Medulla oblongata (tissue), 1 donor: ENCODE results near the gene DSE.
"Not testable (repeated sequence)": the region's sequence is repeated elsewhere in the genome, so short reads cannot be mapped to it uniquely, and the experiment has no call there.

Experiments
- DNase-seq: peaks from one replicate; pipeline ENCODE4 v3.0.0-alpha.2; 2015; ENCODE audit errors: extremely low spot score

The DSE gene

GRCh38 chr6:116370760-116371119, at the start of gene DSE:
DSE (plus strand) TSS chr6:116370947; CDS start chr6:116399251, 28,304 bp downstream.
- DNase-seq = peak; percentile 82

- DNase-seq = not testable (repeated sequence)
Measured at GRCh38 chr6:116321933-116322332, 48.8 kb upstream of the DSE start.

GRCh38 chr6:116323863-116324262, 46.9 kb upstream of the DSE start:
- no peak for DNase-seq

GRCh38 chr6:116325634-116326132, 45.1 kb upstream of the DSE start:
- DNase-seq = not testable (repeated sequence)

- DNase-seq = peak; percentile 32
Measured at GRCh38 chr6:116326181-116326671, 44.5 kb upstream of the DSE start.

- DNase-seq = no peak
Measured at GRCh38 chr6:116326996-116327395, 43.8 kb upstream of the DSE start.

GRCh38 chr6:116327803-116328527, 42.8 kb upstream of the DSE start:
- no peak for DNase-seq

- DNase-seq = no peak
Measured at GRCh38 chr6:116328528-116328903, 42.2 kb upstream of the DSE start.

- DNase-seq = no peak
Measured at GRCh38 chr6:116329156-116329555, 41.6 kb upstream of the DSE start.

GRCh38 chr6:116330511-116330910, 40.2 kb upstream of the DSE start:
- DNase-seq = no peak

- DNase-seq = no peak
Measured at GRCh38 chr6:116332096-116332495, 38.7 kb upstream of the DSE start.

GRCh38 chr6:116334638-116335409, 35.9 kb upstream of the DSE start:
- DNase-seq = not testable (repeated sequence)

GRCh38 chr6:116335612-116336215, 35.0 kb upstream of the DSE start:
- no peak for DNase-seq

GRCh38 chr6:116338943-116339342, 31.8 kb upstream of the DSE start:
- no peak for DNase-seq

- not testable (repeated sequence) for DNase-seq
Measured at GRCh38 chr6:116340625-116341024, 30.1 kb upstream of the DSE start.

- no peak for DNase-seq
Measured at GRCh38 chr6:116349216-116349615, 21.5 kb upstream of the DSE start.

GRCh38 chr6:116351101-116351500, 19.6 kb upstream of the DSE start:
- DNase-seq = no peak

- DNase-seq = no peak
Measured at GRCh38 chr6:116352515-116353471, 18.0 kb upstream of the DSE start.

- no peak for DNase-seq
Measured at GRCh38 chr6:116354236-116354635, 16.5 kb upstream of the DSE start.

- DNase-seq = no peak
Measured at GRCh38 chr6:116355796-116356195, 15.0 kb upstream of the DSE start.

- no peak for DNase-seq
Measured at GRCh38 chr6:116359131-116359530, 11.6 kb upstream of the DSE start.
